ENCODE data around the gene INHBB. TPM values are rescaled to one million over a fixed set of nuclear protein-coding genes. Genes with fewer than 3 reads are reported as not detected.
A peak's percentile ranks its signal among the peaks of the same experiment; 100 is the strongest.

INHBB gene
- total RNA-seq, 1 experiment from 2014 or later = not detected

- Mint-ChIP-seq H3K9me3 (ENCODE audit: low read depth, unreplicated experiment) (no peaks in the 10 kb centered on the region), H3K4me3 (ENCODE audit: low read depth, unreplicated experiment) (peak overlapping the region; percentile 34), H3K27me3 (ENCODE audit: unreplicated experiment) (peaks cover 49% of the 10 kb centered on the region), H3K27ac (ENCODE audit: unreplicated experiment) (no peak overlapping the region), H3K36me3 (ENCODE audit: insufficient read depth, unreplicated experiment) (peaks cover 9% of the 10 kb centered on the region), H3K4me1 (ENCODE audit: low read depth, unreplicated experiment) (peaks cover 7% of the 10 kb centered on the region)
- intact Hi-C loops (cut with micrococcal nuclease; ENCODE audit: unreplicated experiment) = loop anchor here (5.0 kb wide), 1 partner anchor 113 kb away; no protein-coding TSS in a partner anchor
- CTCF ChIA-PET = interaction anchor here (0.6 to 1.7 kb wide), 4 partner anchors 50 to 692 kb away, joined by 3 to 8 read pairs (median 4); no protein-coding TSS in a partner anchor
- BruUV-seq (replicated peaks) = no TSS peak
- TF ChIP-seq CTCF (IDR thresholded peaks at IDR 0.05; ENCODE audit: unreplicated experiment) = no peak
- peak; percentile 27 for DNase-seq
Measured at GRCh38 chr2:120344214-120344975, 1.5 kb upstream of the INHBB start.

GRCh38 chr2:120344976-120345581 lies 857 bp upstream of the INHBB start:
- Mint-ChIP-seq H3K4me3 (ENCODE audit: low read depth, unreplicated experiment) (peak overlapping the region; percentile 34), H3K27me3 (ENCODE audit: unreplicated experiment) (peaks cover 55% of the 10 kb centered on the region), H3K27ac (ENCODE audit: unreplicated experiment) (no peak overlapping the region), H3K4me1 (ENCODE audit: low read depth, unreplicated experiment) (peaks cover 7% of the 10 kb centered on the region), H3K9me3 (ENCODE audit: low read depth, unreplicated experiment) (no peaks in the 10 kb centered on the region), H3K36me3 (ENCODE audit: insufficient read depth, unreplicated experiment) (peaks cover 9% of the 10 kb centered on the region)
- no peak for TF ChIP-seq CTCF (IDR thresholded peaks at IDR 0.05; ENCODE audit: unreplicated experiment)
- intact Hi-C loops (cut with micrococcal nuclease; ENCODE audit: unreplicated experiment) = loop anchor here (5.0 kb wide), 1 partner anchor 112 kb away; no protein-coding TSS in a partner anchor
- BruUV-seq (replicated peaks) = no TSS peak
- DNase-seq = peak; percentile 19
- CTCF ChIA-PET = interaction anchor here (0.6 to 0.7 kb wide), 3 partner anchors 49 to 691 kb away, joined by 3 to 5 read pairs (median 3); no protein-coding TSS in a partner anchor

GRCh38 chr2:120345608-120346007 lies 328 bp upstream of the INHBB start:
- H3K27me3 Mint-ChIP-seq (ENCODE audit: unreplicated experiment) = peaks cover 61% of the 10 kb centered on the region
- H3K4me3 Mint-ChIP-seq (ENCODE audit: low read depth, unreplicated experiment) = peak overlapping the region; percentile 34

More at GRCh38 chr2:120345608-120346007, 328 bp upstream of the INHBB start:
- no TSS peak for BruUV-seq (replicated peaks)
- TF ChIP-seq CTCF (IDR thresholded peaks at IDR 0.05; ENCODE audit: unreplicated experiment) = no peak
- Mint-ChIP-seq H3K4me1 (ENCODE audit: low read depth, unreplicated experiment) (peaks cover 7% of the 10 kb centered on the region), H3K9me3 (ENCODE audit: low read depth, unreplicated experiment) (no peaks in the 10 kb centered on the region), H3K27ac (ENCODE audit: unreplicated experiment) (no peak overlapping the region), H3K36me3 (ENCODE audit: insufficient read depth, unreplicated experiment) (peaks cover 9% of the 10 kb centered on the region)
- DNase-seq = no peak
- CTCF ChIA-PET = no interaction called here
- intact Hi-C loops (cut with micrococcal nuclease; ENCODE audit: unreplicated experiment) = no loop called here

Measured in Calu3 (cell line).